Mesodermal cell (in vitro differentiated cells): Measurements from ENCODE around the gene NUBPL.
"Not testable (repeated sequence)": the region's sequence is repeated elsewhere in the genome, so short reads cannot be mapped to it uniquely, and the experiment has no call there.

Experiments used
- H3K27ac ChIP-seq: 2 replicates; pipeline ENCODE4 v1.7.0; 2013; ENCODE audit warnings: mild to moderate bottlenecking, low read depth, low read length, moderate library complexity; ENCODE audit not compliant: severe bottlenecking
- H3K36me3 ChIP-seq: 2 replicates; pipeline ENCODE4 v1.7.1; 2013; ENCODE audit warnings: mild to moderate bottlenecking, low read length, moderate library complexity; ENCODE audit not compliant: control insufficient read depth, insufficient read depth
- H3K4me1 ChIP-seq: one replicate; pipeline ENCODE4 v1.7.1; 2013; ENCODE audit warnings: mild to moderate bottlenecking, low read length; ENCODE audit not compliant: insufficient read depth, control insufficient read depth, poor library complexity, severe bottlenecking
- H3K4me3 ChIP-seq: 2 replicates; pipeline ENCODE4 v1.7.0; 2013; ENCODE audit warnings: low read length, control low read depth, mild to moderate bottlenecking; ENCODE audit not compliant: insufficient read depth, poor library complexity, severe bottlenecking; ENCODE audit errors: extremely low read depth
- H3K9me3 ChIP-seq: 2 replicates; pipeline ENCODE4 v1.7.1; 2013; ENCODE audit warnings: mild to moderate bottlenecking, low read length, moderate library complexity; ENCODE audit not compliant: control insufficient read depth
- WGBS, 2 experiments: methylation state at CpG; one replicate each; pipeline ENCODE4 v1.1.5; 2013; ENCODE audit warnings: missing lambda C conversion rate in 2 of 2; ENCODE audit not compliant: insufficient coverage in 2 of 2; 5-methylcytosine and 5-hydroxymethylcytosine counted together

Gene NUBPL

GRCh38 chr14:31726337-31726736 is 165.1 kb downstream of the NUBPL start:
- no peak overlapping the region for H3K4me3 ChIP-seq
- no peaks in the 10 kb centered on the region for H3K36me3 ChIP-seq
- H3K9me3 ChIP-seq, result peaks cover 7% of the 10 kb centered on the region
- no peaks in the 10 kb centered on the region for H3K4me1 ChIP-seq
- H3K27ac ChIP-seq, result no peak overlapping the region

DNA sequence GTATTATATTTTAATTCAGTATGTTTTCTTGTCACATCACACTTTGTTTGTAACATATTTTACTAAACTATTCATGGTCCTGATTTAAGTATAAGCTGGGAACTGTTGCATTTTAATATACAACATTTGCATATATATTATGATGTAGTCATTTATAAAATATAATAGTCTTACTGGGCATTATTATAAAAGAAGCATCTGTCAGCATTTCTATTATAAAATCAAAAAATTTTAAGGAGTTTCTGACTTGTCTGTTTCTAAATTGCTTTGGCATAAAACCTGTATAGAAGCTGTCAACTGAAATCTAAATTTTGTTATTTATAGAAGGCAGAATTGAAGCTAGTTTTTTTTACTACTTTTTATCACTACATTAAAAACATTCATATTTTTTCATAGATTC is 166.6 kb downstream of the NUBPL start:
- Histone ChIP-seq H3K9me3 (peaks cover 7% of the 10 kb centered on the region), H3K4me1 (no peaks in the 10 kb centered on the region), H3K36me3 (no peaks in the 10 kb centered on the region), H3K4me3 (no peak overlapping the region), H3K27ac (no peak overlapping the region)

DNA sequence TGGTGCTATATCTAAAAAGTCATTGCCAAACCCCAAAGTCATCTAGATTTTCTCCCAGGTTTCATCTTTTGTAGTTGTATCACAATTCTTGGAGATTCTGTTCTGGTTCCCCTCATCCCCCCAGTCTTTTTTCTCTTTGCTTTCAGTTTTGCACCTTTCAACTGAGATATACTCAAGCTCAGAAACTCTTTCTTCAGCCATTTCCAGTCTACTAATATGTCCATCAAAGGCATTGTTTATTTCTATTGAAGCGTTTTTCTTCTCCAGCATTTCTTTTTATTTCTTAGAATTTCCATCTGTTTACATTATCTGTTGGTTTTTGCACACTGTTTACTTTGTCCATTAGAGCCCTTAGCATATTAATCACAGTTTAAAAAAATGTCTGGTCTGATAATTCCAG is 179.5 kb downstream of the NUBPL start:
- WGBS, 2 experiments, result 88% methylated on average over 1 of the region's 1 CpG; no CpG with 5 or more reads in 1 of the 2 experiments
- Histone ChIP-seq H3K36me3 (no peaks in the 10 kb centered on the region), H3K4me3 (no peak overlapping the region), H3K27ac (no peak overlapping the region), H3K4me1 (no peaks in the 10 kb centered on the region), H3K9me3 (peaks cover 2% of the 10 kb centered on the region)

DNA sequence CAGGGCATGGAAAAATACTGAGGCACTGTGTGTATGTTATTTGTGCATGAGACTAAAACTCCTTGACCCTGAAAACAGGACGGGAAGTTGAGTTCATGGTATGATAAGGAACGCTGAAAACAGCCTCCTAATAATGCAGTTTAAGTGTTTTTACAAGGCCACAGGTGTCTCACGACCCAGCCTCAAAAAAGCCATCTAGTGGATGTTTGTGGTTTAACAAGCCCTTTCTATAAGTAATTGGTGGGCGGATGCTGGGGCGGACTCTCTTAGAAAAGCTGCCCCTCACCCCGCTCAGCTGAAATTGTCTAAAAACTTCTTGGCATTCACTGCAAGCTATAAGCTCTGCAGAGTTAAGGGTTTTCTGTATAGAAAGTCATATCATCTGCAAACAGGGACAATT is 184.5 kb downstream of the NUBPL start:
- H3K4me3 ChIP-seq, result no peak overlapping the region
- no peaks in the 10 kb centered on the region for H3K4me1 ChIP-seq
- peaks cover 14% of the 10 kb centered on the region for H3K9me3 ChIP-seq
- H3K36me3 ChIP-seq, result no peaks in the 10 kb centered on the region
- WGBS, 2 experiments, result 87 to 93% methylated on average over 3 to 6 of the region's 6 CpGs
- no peak overlapping the region for H3K27ac ChIP-seq

GRCh38 chr14:31746326-31746725 is 185.1 kb downstream of the NUBPL start:
- Histone ChIP-seq H3K27ac (no peak overlapping the region), H3K9me3 (peaks cover 14% of the 10 kb centered on the region)
- WGBS, 2 experiments, result no CpG with 5 or more reads among the region's 2 CpGs

DNA sequence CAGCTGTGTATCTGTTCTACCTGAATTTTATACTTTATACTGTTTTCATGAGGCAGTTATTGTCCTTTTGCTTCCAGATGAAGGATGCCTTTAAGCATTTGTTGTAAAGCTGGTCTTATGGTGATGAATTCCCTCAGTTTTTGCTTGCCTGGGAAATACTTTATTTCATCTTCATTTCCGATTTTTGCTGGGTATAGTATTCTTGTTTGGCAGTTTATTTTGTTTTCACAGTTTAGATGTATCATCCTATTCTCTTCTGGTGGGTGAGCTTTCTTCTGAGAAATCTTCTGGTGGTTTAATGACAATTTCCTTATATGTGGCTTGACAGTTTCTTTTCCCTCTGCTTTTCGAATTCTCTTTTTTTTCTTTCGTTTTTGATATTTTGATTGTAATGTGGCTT is 188.1 kb downstream of the NUBPL start:
- H3K36me3 ChIP-seq, result no peaks in the 10 kb centered on the region
- H3K4me3 ChIP-seq, result no peak overlapping the region
- WGBS, 2 experiments, result no CpG with 5 or more reads among the region's 3 CpGs
- H3K27ac ChIP-seq, result no peak overlapping the region
- no peaks in the 10 kb centered on the region for H3K4me1 ChIP-seq
- H3K9me3 ChIP-seq, result peaks cover 14% of the 10 kb centered on the region

More at GRCh38 chr14:31746326-31746725, 185.1 kb downstream of the NUBPL start:
- Histone ChIP-seq H3K4me3 (no peak overlapping the region), H3K4me1 (no peaks in the 10 kb centered on the region), H3K36me3 (no peaks in the 10 kb centered on the region)

DNA sequence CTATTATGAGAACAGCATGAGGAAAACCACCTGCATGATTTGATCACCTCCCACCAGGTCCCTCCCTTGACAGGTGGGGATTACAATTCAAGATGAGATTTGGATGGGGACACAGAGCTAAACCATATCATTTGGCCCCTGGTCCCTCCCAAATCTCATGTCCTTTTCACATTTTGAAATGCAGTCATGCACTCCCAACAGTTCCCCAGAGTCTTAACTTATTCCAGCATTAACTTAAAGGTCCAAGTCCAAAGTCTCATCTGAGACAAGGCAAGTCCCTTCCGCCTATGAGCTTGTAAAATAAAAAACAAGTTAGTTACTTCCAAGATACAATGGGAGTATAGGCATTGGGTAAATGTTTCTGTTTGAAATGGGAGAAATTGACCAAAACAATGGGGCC is 189.8 kb downstream of the NUBPL start:
- not testable (repeated sequence) for H3K4me3 ChIP-seq, H3K27ac ChIP-seq, H3K9me3 ChIP-seq, H3K36me3 ChIP-seq, H3K4me1 ChIP-seq
- 100% methylated on average over 1 of the region's 1 CpG; no CpG with 5 or more reads in 1 of the 2 experiments for whole genome bisulfite sequencing, 2 experiments

DNA sequence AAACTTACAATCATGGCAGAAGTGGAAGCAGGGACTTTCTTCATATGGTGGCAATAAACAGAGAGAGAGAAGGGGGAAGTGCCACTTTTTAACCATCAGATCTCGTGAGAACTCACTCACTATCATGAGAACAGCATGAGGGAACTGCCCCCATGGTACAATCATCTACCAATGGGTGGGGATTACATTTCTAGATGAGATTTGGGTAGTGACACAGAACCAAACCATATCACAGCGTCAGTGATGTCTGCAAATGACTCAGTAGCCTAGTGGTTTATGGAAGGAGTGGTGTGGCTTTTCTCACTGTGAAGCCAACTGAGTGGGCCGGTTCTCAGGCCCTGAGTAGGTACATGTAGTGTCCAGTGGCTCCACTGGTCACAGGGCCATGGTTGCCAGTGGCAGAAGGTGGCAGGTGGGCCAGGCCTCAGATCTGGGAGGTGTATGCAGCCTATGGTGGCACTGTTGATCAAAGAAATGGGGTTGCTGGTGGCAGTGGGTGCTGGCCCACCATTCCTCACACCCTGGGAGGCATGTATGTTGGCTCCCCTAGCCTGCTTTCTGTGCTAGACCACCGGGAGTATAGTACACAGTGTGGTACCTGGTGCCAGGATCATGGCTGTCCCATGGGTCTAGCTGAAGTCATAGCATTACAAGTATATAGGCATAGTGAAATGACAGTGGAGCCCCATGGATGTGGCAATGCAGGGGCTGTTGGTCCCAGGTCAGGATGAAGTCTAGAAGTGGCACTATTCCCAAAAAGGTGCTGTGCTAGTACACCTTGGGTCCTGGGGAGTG is 191.9 kb downstream of the NUBPL start:
- no peaks in the 10 kb centered on the region for H3K36me3 ChIP-seq
- H3K4me3 ChIP-seq, result no peak overlapping the region
- no peak overlapping the region for H3K27ac ChIP-seq
- H3K4me1 ChIP-seq, result no peaks in the 10 kb centered on the region
- H3K9me3 ChIP-seq, result peaks cover 5% of the 10 kb centered on the region
- WGBS, 2 experiments, result 94 to 96% methylated on average over 2 to 3 of the region's 4 CpGs

DNA sequence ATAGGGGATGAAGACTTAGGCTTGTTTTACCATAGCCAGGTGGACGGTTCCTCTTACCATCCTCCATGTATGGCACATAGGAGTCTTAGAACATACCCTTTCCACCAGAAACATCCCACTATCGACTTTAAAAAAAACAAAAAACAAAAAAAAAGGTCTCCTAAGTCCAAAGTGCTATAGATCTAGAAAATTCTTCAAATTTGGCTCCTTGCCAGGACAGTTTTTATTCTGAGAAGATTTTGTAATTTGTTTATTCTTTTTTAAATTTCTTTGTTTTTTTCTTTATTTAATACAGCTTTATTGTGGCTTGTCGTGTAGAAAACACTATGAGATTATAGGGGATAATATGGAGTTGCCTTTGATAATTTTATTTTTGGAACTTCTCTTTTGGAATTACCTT is 197.7 kb downstream of the NUBPL start:
- Histone ChIP-seq H3K4me1 (no peaks in the 10 kb centered on the region), H3K4me3 (no peak overlapping the region), H3K36me3 (no peaks in the 10 kb centered on the region), H3K9me3 (no peaks in the 10 kb centered on the region), H3K27ac (no peak overlapping the region)
- WGBS, 2 experiments, result 60 to 100% methylated on average over 1 of the region's 3 CpGs

- Histone ChIP-seq H3K4me3 (no peak overlapping the region), H3K36me3 (no peaks in the 10 kb centered on the region), H3K27ac (no peak overlapping the region), H3K4me1 (no peaks in the 10 kb centered on the region), H3K9me3 (no peaks in the 10 kb centered on the region)
- WGBS, 2 experiments, result 0% methylated on average over 1 of the region's 3 CpGs; no CpG with 5 or more reads in 1 of the 2 experiments
Observed at GRCh38 chr14:31760277-31760676, 199.1 kb downstream of the NUBPL start.

DNA sequence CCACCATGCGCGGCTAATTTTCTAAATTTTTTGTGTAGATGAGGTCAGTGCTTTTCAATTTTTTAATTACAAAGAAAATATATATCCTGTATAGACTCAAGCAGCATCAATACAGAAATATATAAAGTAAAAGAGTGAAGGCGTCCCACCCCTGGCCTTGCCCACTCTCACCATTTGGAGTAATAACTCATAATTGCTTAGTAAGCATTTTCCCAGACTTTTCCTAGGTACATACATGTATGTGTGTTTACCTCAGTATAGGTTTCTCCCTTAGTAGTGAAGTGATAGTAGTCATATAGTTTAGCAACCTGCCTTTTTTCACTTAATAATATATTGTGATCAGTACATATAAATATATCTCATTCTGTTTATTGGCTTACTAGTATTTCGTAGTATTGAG is 200.1 kb downstream of the NUBPL start:
- H3K27ac ChIP-seq, result no peak overlapping the region
- no CpG with 5 or more reads among the region's 4 CpGs for WGBS, 2 experiments
- H3K9me3 ChIP-seq, result no peaks in the 10 kb centered on the region
- no peaks in the 10 kb centered on the region for H3K36me3 ChIP-seq
- H3K4me1 ChIP-seq, result no peaks in the 10 kb centered on the region
- H3K4me3 ChIP-seq, result no peak overlapping the region
